HG03139 (cell line): ENCODE measurements around the gene DYRK3.
"Not testable (repeated sequence)": the region's sequence is repeated elsewhere in the genome, so short reads cannot be mapped to it uniquely, and the experiment has no call there.

Source experiments
- ATAC-seq: cut with Tn5 transposase; IDR thresholded peaks from one replicate; pipeline ENCODE4 v1.9.1; 2021; ENCODE audit not compliant: unreplicated experiment

Gene DYRK3

DNA sequence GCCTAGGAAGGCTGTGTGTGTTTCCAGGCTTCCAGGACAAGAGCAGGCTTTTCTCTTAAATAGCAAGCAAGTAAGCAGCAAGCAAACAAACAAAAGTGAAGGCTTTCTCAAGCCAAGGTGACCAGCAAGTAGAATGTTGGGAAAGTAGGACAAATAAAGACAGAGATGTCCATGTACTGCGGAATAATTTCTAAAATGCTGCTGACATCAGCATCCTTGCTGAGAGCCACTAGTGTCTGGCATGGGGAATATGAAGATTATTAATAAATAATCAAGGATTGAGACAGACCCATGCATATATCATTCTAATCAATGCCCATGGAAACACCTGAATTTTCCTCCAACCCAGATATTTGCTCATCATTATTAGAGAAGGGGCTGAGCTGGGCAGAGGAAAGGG, 6.4 kb upstream of the DYRK3 start:
- ATAC-seq: no peak

DNA sequence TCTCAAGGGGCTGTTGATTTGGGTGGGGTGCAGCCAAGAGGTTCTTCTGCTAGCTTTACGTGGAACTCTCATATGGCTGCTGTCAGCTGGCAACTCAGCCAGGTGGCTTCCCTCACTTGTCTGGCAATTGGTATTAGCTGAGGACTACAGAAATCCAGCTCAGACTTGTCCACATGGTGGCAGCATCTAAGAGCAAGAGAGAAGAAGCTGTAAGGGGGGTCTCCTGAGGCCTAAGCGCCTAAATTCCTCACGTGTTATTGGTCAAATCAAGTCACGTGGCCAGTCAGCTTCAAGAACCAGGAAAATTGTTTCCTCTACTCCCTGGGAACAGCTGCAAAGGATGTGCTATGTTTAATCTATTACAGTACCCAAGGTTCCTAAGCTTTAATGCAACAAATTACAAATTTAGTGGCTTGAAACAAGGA, 4.2 kb upstream of the DYRK3 start:
- no peak for ATAC-seq

DNA sequence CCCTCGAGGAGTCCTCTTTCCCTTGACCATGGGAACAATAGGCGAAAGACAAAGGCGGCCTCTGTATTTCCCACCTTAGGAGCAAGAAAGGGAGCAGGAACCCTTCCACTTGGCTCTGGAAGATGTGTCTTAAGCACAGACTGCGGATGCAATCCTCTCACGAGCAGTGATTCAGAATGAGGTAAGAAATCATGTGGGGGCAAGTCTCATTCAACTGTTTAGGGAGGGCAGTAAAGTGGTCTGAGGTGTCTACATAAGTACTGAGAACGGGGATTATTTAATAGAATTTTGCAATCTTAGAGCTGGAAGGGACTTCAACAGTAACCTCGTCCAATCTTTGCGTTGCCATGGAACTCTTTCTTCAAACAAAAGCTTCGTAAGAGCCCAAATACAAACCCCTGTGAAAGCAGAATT, 1.6 kb upstream of the DYRK3 start:
- ATAC-seq: no peak

DNA sequence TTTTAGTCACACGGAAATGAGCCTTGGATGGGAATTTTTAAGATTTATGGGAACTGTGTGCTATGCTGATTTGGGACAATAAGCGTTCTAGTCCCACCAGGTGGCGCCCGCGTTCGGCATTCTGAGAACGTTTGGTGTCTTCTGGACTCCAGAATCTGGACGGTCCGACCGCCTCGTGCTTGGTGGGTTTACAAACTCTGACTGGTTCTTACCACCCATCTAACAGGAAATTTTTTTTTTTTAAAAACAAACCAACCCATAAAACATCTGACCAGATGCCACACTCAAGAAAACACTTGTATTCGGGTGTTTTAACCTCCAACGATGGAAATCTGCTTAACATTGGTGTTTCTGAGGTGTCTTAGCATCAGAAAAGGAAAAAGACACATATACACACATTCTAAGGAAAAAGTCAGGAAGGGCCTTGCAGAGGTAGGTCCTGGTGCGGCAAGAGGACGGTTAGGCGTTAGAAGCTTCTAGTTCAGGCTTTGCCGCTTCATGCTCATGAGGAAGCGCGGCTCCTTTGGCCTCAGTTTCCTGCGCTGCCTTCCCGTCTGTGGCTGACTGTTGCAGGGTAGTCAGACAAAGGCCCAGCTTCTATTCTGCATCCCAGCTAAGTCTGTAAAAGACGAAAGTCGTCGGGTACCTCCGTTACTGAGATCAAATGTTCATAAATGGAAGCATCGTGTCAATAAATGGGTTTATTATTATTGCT, 814 bp upstream of the DYRK3 start:
- ATAC-seq: no peak

DNA sequence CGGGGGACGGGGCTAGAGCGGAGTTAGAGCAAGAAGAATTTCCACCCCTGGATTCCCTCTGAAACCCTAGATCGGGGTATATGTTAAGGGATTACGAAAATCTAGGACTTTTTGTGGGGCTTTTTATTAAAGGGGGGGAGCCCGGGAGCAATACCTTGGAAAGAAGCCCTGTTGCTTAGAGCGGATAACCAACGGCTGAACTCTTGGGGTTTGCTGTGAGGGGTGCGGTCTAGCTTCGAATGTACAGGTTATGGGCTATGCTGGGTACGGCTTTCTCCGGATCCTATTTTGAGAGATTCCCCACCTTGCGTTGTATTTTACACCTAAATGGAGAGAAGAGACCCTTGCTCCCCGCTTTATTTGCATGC, 626 bp downstream of the DYRK3 start:
- ATAC-seq: no peak

DNA sequence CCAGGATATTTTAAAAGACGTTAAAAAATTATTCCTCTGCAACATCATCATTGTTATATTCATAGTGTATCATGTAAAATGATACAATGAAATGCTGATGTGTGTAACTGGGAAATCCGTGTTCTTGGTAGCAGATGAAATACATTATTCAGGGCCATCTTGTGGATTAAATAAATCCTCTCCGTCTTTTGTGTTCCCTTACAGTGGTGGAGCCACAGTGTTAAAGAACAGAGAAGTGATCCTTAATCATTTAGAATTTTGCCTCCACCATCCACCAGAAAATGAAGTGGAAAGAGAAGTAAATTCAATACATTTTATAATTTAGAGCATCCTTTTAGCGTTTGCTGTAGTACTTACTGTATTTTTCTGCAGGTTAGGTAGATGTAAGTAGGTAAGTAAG, 1.3 kb downstream of the DYRK3 start:
- no peak for ATAC-seq

DNA sequence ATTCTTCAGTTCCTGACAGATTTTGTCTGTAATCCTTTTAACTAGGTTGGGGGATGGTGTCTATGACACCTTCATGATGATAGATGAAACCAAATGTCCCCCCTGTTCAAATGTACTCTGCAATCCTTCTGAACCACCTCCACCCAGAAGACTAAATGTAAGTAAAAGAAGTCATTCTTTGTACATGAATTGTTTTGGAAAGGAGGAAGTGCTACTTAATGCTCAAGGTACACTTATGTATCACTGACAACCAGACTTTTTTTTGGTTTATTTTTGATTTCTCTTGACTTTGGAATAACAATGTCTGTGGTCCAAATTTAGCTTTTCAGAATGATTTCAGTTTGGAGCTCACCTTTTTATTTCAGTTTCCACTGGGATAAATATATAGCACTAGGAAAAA, 2.3 kb downstream of the DYRK3 start:
- ATAC-seq: no peak

DNA sequence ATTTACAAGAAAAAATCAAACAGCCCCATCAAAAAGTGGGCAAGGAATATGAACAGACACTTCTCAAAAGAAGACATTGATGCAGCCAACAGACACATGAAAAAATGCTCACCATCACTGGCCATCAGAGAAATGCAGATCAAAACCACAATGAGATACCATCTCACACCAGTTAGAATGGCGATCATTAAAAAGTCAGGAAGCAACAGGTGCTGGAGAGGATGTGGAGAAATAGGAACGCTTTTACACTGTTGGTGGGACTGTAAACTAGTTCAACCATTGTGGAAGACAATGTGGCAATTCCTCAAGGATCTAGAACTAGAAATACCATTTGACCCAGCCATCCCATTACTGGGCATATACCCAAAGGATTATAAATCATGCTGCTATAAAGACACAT, 6.7 kb downstream of the DYRK3 start:
- not testable (repeated sequence) for ATAC-seq

DNA sequence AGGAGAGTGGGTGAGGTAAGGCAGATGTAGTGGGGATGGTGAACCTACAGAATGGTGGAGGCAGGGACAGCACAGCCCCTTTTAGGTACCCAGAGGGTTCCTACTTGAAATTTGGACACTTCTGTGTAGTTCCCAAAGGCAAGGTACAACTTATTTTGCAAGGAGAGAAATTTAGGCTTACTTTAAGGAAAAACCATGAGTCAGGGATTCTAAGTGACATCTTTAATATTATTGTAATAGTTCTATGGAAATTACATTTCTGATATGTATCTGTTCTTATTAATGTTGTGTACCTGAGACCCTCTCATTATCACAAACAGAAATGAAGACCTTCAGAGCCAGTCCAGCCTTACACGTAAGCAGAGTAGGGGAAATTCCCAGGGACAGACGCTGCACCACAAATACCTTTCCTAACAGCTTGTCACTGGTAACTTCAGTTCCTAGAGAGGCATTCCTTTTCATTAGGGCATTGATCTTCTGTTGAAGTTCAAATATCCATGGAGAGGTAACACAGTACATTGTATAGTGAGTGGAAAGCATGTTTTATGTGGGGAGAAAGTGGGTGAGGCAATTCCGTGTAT, 7.9 kb downstream of the DYRK3 start:
- ATAC-seq: no peak

DNA sequence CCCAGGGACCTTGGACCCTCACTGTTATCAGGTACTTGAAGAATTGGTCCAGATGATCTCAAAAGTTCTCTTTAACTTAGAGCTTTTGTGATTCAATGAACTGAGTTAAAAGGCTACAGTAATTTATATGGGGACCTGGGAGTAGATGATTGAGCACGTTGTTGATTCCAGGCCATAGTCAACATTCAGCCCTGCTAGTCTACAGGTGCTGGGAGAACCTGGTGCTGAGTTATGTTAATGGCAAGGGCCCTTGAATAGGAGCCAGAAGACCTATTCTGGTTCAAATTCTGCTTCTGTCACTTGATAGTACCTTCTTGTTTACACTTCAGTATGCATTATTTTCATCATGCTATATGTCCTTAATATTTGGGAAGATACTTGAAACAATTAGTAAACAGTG, 11.2 kb downstream of the DYRK3 start:
- no peak for ATAC-seq

DNA sequence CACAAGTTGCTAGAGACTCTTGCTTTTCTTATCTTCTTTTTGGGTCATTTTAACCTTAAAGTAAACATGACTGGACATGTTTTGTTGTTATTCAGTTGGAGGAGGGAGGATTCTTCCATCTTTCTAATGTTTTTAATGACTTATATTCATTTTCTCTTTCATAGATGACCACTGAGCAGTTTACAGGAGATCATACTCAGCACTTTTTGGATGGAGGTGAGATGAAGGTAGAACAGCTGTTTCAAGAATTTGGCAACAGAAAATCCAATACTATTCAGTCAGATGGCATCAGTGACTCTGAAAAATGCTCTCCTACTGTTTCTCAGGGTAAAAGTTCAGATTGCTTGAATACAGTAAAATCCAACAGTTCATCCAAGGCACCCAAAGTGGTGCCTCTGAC, 11.9 kb downstream of the DYRK3 start:
- no peak for ATAC-seq

DNA sequence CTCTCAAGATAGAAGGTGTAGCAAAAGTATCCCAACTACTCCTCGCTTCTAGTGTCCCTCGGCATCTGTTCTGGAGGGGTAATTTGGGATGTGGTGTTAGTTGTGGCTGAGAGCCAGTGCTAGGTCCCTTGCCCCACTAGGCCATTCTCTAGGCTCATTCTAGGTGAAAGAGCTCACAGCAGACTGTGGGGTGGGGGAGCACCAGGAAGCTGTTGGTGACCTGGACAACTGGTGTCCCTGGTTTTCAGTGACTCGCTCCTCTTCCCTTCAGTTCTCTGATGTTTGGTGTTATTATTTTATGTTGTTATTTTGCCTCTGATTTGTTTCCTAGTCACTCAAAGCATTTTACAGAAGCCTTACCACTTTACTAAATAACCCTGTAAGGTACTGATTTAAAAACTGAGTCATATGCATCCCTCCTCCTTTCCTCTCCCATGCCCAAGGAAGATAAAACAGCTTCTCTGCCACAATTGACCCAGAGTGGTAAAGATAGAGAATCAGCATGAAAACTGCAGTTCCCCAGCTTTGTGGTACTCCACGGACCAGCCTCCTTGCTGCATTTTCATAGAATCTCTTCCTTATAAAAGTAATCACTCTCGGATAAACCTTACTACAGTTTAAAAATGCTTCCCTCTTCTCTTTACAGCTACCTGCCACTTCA, 14.1 kb downstream of the DYRK3 start:
- no peak for ATAC-seq

DNA sequence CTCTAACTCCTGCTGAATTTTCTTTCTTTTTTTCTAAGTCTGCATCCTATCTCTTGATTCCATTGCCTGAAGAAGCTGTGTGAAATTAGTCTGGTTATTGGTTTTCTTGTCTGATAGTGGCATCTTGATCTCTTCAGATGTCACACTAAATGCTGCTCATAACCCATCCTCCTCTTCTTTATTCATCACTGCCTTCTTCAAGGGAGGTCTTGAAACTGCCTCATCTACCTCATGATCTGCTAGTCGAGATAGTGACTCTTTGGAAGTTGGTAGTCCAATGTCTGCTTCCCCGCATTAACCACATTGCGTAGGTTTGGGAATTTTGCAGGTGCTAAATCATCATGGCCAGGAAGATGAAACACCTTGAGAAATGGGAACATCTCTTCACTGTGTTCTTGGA, 15.7 kb downstream of the DYRK3 start:
- no peak for ATAC-seq

DNA sequence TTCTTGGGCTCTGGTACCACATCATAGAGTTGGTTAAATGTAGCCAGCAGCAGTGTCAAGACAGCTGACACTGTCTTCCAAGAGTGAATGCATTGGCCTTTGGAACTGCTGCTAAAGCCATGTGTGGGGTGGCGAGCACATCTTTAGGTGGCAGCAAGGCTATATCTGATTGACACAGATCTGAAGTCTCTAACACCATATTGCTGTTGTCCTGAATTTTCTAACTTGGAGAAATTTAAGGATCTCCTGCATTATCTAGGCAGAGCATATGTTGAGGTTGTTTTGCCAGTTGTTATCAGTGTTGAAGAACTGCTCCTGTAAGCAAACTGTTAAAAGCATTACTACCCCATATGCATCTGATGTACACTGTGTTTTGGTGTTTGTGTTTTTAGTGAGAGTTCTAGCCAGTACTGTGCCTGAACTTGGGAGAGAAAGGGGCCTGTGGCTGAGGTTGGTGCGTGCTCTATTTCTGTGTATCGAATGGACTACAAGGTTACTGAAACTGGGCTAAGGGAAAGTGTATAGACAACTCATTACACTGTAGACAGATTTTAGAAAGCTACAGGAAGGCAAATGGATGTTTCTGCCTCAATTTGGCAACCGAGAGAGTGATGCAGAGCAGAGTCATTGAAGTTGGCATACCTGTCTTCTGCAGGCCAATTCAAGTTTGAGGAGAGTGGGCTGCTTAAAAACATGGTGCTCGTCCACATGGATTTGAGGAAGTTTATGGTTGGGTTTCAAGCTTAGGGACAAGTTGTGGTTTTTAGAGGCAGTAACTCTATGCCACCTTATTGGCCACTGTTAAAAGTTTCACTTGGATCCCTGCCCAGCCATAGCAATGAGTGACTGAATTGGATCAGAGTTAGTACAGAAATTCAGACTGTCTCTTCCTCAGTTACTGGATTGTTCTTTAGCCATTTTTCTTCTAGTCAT, 16.9 kb downstream of the DYRK3 start:
- no peak for ATAC-seq

DNA sequence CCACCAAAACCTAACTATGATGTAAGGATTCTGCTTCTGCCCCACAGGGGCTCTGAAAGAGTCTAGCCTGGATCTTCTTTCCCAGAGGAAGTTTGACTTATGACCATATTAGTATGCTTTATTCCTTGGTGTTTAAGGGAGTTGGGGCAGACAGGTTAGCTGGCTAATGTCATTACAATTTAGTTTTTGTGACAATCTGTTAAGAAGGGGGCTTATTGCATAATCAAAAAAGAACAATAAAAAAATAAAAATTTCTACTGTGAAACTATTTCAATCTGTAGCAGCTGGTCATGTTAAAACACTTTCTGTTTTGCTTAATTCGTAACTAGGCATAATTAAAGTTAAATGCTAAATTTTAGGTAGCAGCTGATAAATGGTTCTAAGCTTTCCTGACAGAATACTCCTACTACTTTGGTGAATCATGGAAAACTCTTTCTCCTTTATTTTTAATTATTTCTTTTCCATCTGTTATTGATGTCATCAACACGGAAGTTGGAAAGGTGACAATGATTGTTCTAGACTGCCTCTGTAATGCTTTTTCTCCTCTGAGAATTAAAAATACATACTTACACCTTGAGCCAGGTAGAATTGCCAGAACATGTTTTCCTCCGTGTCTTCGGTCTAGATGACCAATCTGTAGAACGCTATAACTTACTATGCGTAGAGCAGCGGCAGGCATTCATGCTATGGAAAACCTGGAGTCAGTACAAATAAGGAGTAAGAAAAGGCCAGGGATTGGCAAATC, 18.6 kb downstream of the DYRK3 start:
- no peak for ATAC-seq

DNA sequence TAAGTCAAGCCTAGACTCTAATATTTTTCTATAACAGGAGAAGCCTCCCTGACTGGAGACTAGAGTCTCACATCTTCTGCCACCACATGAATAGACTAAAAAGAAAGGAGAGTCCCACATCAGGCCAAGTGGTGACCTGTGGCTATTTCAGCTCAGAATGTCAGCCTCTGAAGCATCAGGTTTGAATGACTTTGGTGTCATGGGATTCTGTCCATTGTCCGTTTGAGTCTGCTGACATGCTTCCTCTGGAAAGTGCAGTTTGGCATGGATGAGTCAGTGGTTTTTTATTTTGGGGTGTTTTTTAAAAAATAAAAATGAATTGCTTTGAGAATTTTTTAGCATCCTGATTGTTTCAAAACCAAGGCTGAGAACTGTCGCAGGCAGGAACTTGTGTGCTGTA, 19.5 kb downstream of the DYRK3 start:
- ATAC-seq: no peak

DNA sequence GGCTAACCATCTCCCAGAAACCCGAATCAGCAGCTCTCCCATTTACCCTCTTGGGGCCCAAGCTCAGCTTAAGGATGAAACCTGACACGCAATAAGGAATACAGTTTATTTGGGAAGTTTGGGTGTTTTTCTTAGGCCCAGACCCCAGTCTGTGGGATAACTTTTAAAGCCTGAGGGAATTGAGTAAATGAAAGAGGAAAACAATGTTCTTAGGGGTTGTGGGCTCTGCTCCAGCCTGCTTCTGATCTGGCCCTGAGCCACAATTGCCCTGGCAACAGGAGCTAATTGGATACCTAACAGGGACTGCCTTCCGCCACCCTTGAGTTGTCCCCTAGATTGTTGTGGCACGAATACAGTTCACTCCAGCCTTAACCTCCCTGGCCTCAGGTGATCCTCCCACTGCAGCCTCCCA, 20.1 kb downstream of the DYRK3 start:
- no peak for ATAC-seq

DNA sequence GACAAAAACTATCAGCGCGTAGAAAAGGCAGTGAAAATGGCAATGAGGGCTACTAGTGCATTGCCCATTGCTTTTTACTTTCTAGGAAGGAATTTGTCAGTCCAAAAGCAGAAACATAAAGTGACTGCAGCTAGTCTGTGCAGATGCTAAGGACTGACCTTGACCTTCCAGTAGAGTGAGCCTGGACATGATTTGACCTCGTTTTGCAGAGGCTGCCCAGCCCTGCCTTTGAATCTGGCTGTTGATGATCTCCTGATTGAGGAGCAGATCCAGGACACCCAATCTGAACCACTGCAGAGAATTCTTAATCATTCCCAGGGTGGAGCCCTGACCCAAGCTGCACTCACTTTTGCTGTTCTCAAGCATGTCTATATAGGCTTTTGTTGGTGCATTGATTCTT, 21.6 kb downstream of the DYRK3 start:
- no peak for ATAC-seq

DNA sequence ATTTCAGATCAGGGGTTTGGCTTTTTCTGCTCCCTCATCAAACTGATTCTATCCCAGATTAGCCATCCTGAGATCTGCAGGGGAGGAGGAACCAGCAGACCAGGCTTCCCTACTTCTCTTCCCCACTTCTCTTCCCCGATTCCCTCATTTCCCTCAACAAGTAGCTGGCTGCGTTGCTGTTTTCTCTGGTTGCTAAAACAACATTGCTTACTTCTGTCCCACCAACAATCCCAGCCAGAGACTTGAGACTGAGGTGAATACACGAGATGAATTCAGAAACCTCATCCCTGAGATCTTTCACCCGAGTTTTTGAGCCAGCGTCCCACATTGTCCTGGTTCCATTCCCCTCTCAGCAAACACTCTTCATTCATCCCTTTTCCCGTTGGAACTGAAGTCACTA, 22.4 kb downstream of the DYRK3 start:
- ATAC-seq: no peak

DNA sequence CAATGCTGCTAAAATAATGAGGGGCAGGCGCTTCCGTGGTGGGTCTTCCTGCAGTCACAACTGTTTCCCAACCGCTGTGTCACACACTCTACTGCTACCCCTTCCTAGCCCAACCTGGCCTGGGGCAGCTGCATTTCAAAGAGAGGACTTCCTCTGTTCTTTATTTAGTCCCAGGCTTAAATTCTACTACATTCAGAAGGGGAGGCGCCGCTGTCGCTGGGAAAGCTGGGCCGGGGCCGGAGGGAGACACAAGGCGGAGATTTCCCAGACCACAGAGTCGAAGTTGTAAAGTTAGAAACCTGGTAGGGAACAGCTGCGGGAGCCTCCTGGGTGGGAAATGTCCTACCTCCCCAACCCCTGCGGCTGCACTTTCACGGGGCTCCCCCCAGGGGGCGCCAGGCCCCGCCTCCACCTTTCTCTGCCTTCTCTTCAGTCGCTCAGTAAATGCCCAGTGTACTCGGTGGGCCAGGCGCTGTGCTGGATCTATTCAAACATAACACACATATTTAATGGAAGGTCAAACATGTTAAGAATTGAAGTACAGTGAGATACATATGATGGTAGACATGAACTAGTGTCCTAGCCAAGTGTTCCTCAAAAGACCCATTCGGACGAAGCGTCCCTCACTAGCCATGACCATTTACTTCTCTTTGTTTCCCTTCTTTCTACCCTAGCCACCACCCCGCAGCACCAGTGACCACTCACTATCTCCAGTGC, 23.1 kb downstream of the DYRK3 start:
- no peak for ATAC-seq
